H1 (cell line): ENCODE results near the gene HTR1B.

Experiments used
- BCL11A ChIP-seq, 2 experiments: IDR thresholded peaks; one replicate each; pipeline ENCODE4 v1.6.1; 2011; ENCODE audit warnings: low read depth in 2 of 2, low read length in 2 of 2, mild to moderate bottlenecking in 2 of 2
- CHD1 ChIP-seq: IDR thresholded peaks from 2 replicates; pipeline ENCODE4 v1.6.1; 2012; ENCODE audit warnings: low read depth, low read length, improper control_type of control experiment
- CTCF ChIP-seq, 3 experiments: IDR thresholded peaks; 1 replicate in 2 of 3; 2 replicates in 1 of 3; pipeline versions ENCODE4 v1.5.1 to v1.6.1; 2011; ENCODE audit warnings: low read length in 3 of 3, mild to moderate bottlenecking in 3 of 3, inconsistent platforms in 2 of 3, low read depth in 1 of 3, moderate library complexity in 1 of 3; ENCODE audit not compliant: insufficient read depth in 1 of 3; ENCODE audit errors: control extremely low read depth in 1 of 3
- EGR1 ChIP-seq: IDR thresholded peaks from 2 replicates; pipeline ENCODE4 v1.6.1; 2011; ENCODE audit warnings: low read depth, low read length, borderline replicate concordance
- EP300 ChIP-seq, 2 experiments: IDR thresholded peaks; 1 replicate in 1 of 2; 2 replicates in 1 of 2; pipeline ENCODE4 v1.6.1; 2011 to 2012; ENCODE audit warnings: low read depth in 2 of 2, low read length in 2 of 2, mild to moderate bottlenecking in 2 of 2, borderline replicate concordance in 1 of 2, inconsistent platforms in 1 of 2, moderate library complexity in 1 of 2
- EZH2 ChIP-seq: fragments of 200-600 bp; sonication (generic); IDR thresholded peaks from 2 replicates; pipeline ENCODE4 v1.7.1; 2012; ENCODE audit warnings: low read depth, mild to moderate bottlenecking, moderate library complexity, low read length, inconsistent platforms; ENCODE audit not compliant: severe bottlenecking
- JUND ChIP-seq: IDR thresholded peaks from 2 replicates; pipeline ENCODE4 v1.6.1; 2011; ENCODE audit warnings: mild to moderate bottlenecking, improper control_type of control experiment, low read length
- KDM5A ChIP-seq: fragments of 200-600 bp; IDR thresholded peaks from 2 replicates; pipeline ENCODE4 v1.7.1; 2012; ENCODE audit warnings: mild to moderate bottlenecking, low read length, inconsistent platforms, mixed read lengths
- NRF1 ChIP-seq: IDR thresholded peaks from 2 replicates; pipeline ENCODE4 v1.6.1; 2011; ENCODE audit warnings: mild to moderate bottlenecking, low read depth, low read length, improper control_type of control experiment
- POLR2A ChIP-seq, 2 experiments: IDR thresholded peaks; 1 replicate in 1 of 2; 2 replicates in 1 of 2; pipeline ENCODE4 v1.6.1; 2011; ENCODE audit warnings: low read depth in 2 of 2, low read length in 2 of 2, mild to moderate bottlenecking in 2 of 2; ENCODE audit errors: control extremely low read depth in 1 of 2
- RFX5 ChIP-seq: IDR thresholded peaks from 2 replicates; pipeline ENCODE4 v1.6.1; 2011; ENCODE audit warnings: low read depth, low read length, improper control_type of control experiment, borderline replicate concordance
- TAF7 ChIP-seq: optimal IDR thresholded peaks from 2 replicates; pipeline ENCODE3; 2011; ENCODE audit warnings: low read depth, mild to moderate bottlenecking, inconsistent platforms, low read length, moderate library complexity, borderline replicate concordance
- YY1 ChIP-seq: IDR thresholded peaks from 2 replicates; pipeline ENCODE4 v1.6.1; 2011; ENCODE audit warnings: low read depth, mild to moderate bottlenecking, low read length
- ZNF274 ChIP-seq: IDR thresholded peaks from 2 replicates; pipeline ENCODE4 v1.7.0; 2012; ENCODE audit warnings: low read length, borderline replicate concordance; ENCODE audit errors: extremely low read depth

GRCh38 chr6:77492530-77492929 lies 29.2 kb upstream of the HTR1B start:
- TF ChIP-seq CTCF (IDR thresholded peaks at IDR 0.05; ENCODE audit: control extremely low read depth in 1 of 3, insufficient read depth in 1 of 3, low read depth in 1 of 3, low read length in 3 of 3): no peak
- no peak for TF ChIP-seq CHD1
- TF ChIP-seq ZNF274: no peak
- no peak for TF ChIP-seq BCL11A (IDR thresholded peaks at IDR 0.05; ENCODE audit: low read depth in 2 of 2, low read length in 2 of 2)
- TF ChIP-seq TAF7: no peak
- TF ChIP-seq POLR2A (IDR thresholded peaks at IDR 0.05; ENCODE audit: control extremely low read depth in 1 of 2, low read depth in 2 of 2, low read length in 2 of 2): no peak
- no peak for TF ChIP-seq EZH2
- TF ChIP-seq YY1: no peak
- TF ChIP-seq RFX5: no peak
- TF ChIP-seq JUND: no peak
- TF ChIP-seq NRF1: no peak
- TF ChIP-seq KDM5A: no peak
- no peak for TF ChIP-seq EP300 (IDR thresholded peaks at IDR 0.05; ENCODE audit: borderline replicate concordance in 1 of 2, low read depth in 2 of 2, low read length in 2 of 2)
- TF ChIP-seq EGR1: no peak
